Transverse colon (tissue), 4 donors: Measurements from ENCODE around the gene LRP10. TPM values are rescaled to one million over a fixed set of nuclear protein-coding genes. Genes with fewer than 3 reads are reported as not detected.

ENCODE experiments used
- DNase-seq: peaks from one replicate; pipeline ENCODE4 v3.0.0-alpha.2; 2019
- H3K27ac ChIP-seq, 4 donors: fragments of 200-600 bp; sonication (generic); 2 replicates each; pipeline ENCODE4 v1.5.1; 2016 to 2018; ENCODE audit warnings: inconsistent platforms in 4 of 4
- H3K27me3 ChIP-seq: fragments of 200-600 bp; sonication (generic); 2 replicates; pipeline ENCODE4 v1.5.1; 2017; ENCODE audit warnings: inconsistent platforms
- H3K36me3 ChIP-seq, 4 donors: fragments of 200-600 bp; sonication (generic); 2 replicates each; pipeline ENCODE4 v1.5.1; 2017 to 2019; ENCODE audit warnings: inconsistent platforms in 4 of 4
- H3K4me1 ChIP-seq, 4 donors: fragments of 200-600 bp; sonication (generic); 2 replicates each; pipeline ENCODE4 v1.5.1; 2017 to 2020; ENCODE audit warnings: inconsistent platforms in 4 of 4
- H3K4me3 ChIP-seq, 4 donors: fragments of 200-600 bp; sonication (generic); 1 replicate in 1 of 4; 2 replicates in 3 of 4; pipeline versions ENCODE4 v1.5.1 to v1.6.1; 2017 to 2019; ENCODE audit warnings: inconsistent platforms in 4 of 4
- H3K9me3 ChIP-seq, 2 donors: fragments of 200-600 bp; sonication (generic); 2 replicates each; pipeline ENCODE4 v1.5.1; 2017 to 2019; ENCODE audit warnings: inconsistent platforms in 2 of 2
- CTCF ChIP-seq, 5 experiments: fragments of 200-600 bp in 3 of 5; fragments of 450-650 bp in 2 of 5; sonication (generic) in 3 of 5; IDR thresholded peaks; 1 replicate in 2 of 5; 2 replicates in 3 of 5; pipeline ENCODE4 v1.5.1; 2016 to 2017; ENCODE audit warnings: antibody characterized with exemption in 5 of 5, inconsistent platforms in 3 of 5, mild to moderate bottlenecking in 2 of 5, moderate library complexity in 1 of 5
- EP300 ChIP-seq: sonication (generic); formaldehyde crosslinking; IDR thresholded peaks from one replicate; pipeline ENCODE4 v1.6.1; 2017; ENCODE audit warnings: antibody characterized with exemption, low read depth
- POLR2A ChIP-seq: fragments of 450-650 bp; IDR thresholded peaks from one replicate; pipeline ENCODE4 v1.6.1; 2016; ENCODE audit warnings: antibody characterized with exemption, mild to moderate bottlenecking, moderate library complexity
- POLR2AphosphoS5 ChIP-seq, 3 donors: sonication (generic); formaldehyde crosslinking; IDR thresholded peaks; one replicate each; pipeline ENCODE4 v1.6.1; 2016; ENCODE audit warnings: antibody characterized with exemption in 3 of 3
- WGBS, 2 donors: methylation state at CpG; one replicate each; pipeline ENCODE4 v1.1.5; 2018; ENCODE audit warnings: low coverage in 1 of 2; 5-methylcytosine and 5-hydroxymethylcytosine counted together
- in situ Hi-C, 4 donors: fragments of 200-750 bp; cut with MboI; loops; one replicate each; pipeline versions ENCODE4 v1.15.0 to v1.15.1; 2017; ENCODE audit warnings: low sequenced_read_pairs in 3 of 4, low pct_ligation_motif_present in 1 of 4, low pct_unique_long_range_greater_than_20kb in 1 of 4
- intact Hi-C: fragments of 100-400 bp; cut with DNase I; formaldehyde crosslinking; loops from one replicate; pipeline ENCODE4 v1.15.1; 2023; ENCODE audit warnings: low total_unique reads
- total RNA-seq, 4 donors: library from RNA; depleted of rRNA; stranded (reverse); fragments of >200 nt; gene quantifications; one replicate each; pipeline ENCODE4 v1.1.0, GENCODE V29; 2016

LRP10 gene
- total RNA-seq, 4 donors from 2014 or later = 88.8 to 232 (median 180) TPM

- in situ Hi-C loops (no loop called here), intact Hi-C loops (no loop called here)
- peaks cover 0 to 13% (median 5%) of the 10 kb centered on the region in 4 donors for H3K36me3 ChIP-seq
- no peak overlapping the region for H3K27ac ChIP-seq
- TF ChIP-seq POLR2A = no peak
- H3K9me3 ChIP-seq = no peaks in the 10 kb centered on the region
- WGBS, 2 donors = 83 to 87% methylated on average over 3 of the region's 3 CpGs
- H3K4me3 ChIP-seq = no peak overlapping the region
- DNase-seq = no peak
- H3K27me3 ChIP-seq = no peaks in the 10 kb centered on the region
- H3K4me1 ChIP-seq = peaks cover 0 to 17% (median 3%) of the 10 kb centered on the region in 4 donors
Measured at GRCh38 chr14:22896760-22897159, 25.2 kb downstream of the LRP10 start.

- Histone ChIP-seq H3K27ac (no peak overlapping the region), H3K36me3 (peaks cover 0 to 19% (median 8%) of the 10 kb centered on the region in 4 donors), H3K27me3 (no peaks in the 10 kb centered on the region), H3K4me1 (peaks cover 0 to 17% (median 3%) of the 10 kb centered on the region in 4 donors), H3K9me3 (no peaks in the 10 kb centered on the region), H3K4me3 (no peak overlapping the region)
- TF ChIP-seq POLR2AphosphoS5 (IDR thresholded peaks at IDR 0.05) (no peak), CTCF (IDR thresholded peaks at IDR 0.05) (no peak), POLR2A (no peak), EP300 (no peak)
- 91 to 100% methylated on average over 1 of the region's 1 CpG for WGBS, 2 donors
- intact Hi-C loops = no loop called here
- DNase-seq = no peak
- in situ Hi-C loops = no loop called here
Measured at GRCh38 chr14:22897357-22897756, 25.8 kb downstream of the LRP10 start.

GRCh38 chr14:22898302-22899090, 27.0 kb downstream of the LRP10 start:
- no peak for DNase-seq
- H3K4me3 ChIP-seq = no peak overlapping the region
- peak overlapping the region; percentile 33 to 68 (median 60) for H3K27ac ChIP-seq
- peaks cover 0 to 27% (median 12%) of the 10 kb centered on the region in 4 donors for H3K36me3 ChIP-seq
- WGBS, 2 donors = 59 to 69% methylated on average over 6 to 8 of the region's 8 CpGs
- H3K9me3 ChIP-seq = no peaks in the 10 kb centered on the region
- in situ Hi-C loops (no loop called here), intact Hi-C loops (no loop called here)
- TF ChIP-seq POLR2A (no peak), EP300 (no peak), CTCF (IDR thresholded peaks at IDR 0.05) (no peak), POLR2AphosphoS5 (IDR thresholded peaks at IDR 0.05) (peak in 1 of 3 donors; percentile 19)
- peaks cover 0 to 17% (median 3%) of the 10 kb centered on the region in 4 donors for H3K4me1 ChIP-seq
- no peaks in the 10 kb centered on the region for H3K27me3 ChIP-seq

- Histone ChIP-seq H3K27ac (peak overlapping the region; percentile 29 to 68 (median 60)), H3K4me1 (peaks cover 0 to 17% (median 3%) of the 10 kb centered on the region in 4 donors), H3K36me3 (peaks cover 0 to 44% (median 21%) of the 10 kb centered on the region in 4 donors), H3K27me3 (no peaks in the 10 kb centered on the region), H3K4me3 (no peak overlapping the region), H3K9me3 (no peaks in the 10 kb centered on the region)
- TF ChIP-seq POLR2A (no peak), EP300 (no peak), CTCF (IDR thresholded peaks at IDR 0.05) (peak; percentile 38 to 65 (median 54))
- 10 to 19% methylated on average over 2 to 3 of the region's 3 CpGs for WGBS, 2 donors
- in situ Hi-C loops (no loop called here), intact Hi-C loops (no loop called here)
- DNase-seq = peak; percentile 44
Measured at GRCh38 chr14:22900081-22900799, 28.7 kb downstream of the LRP10 start.
